Liver (tissue), 9 donors: ENCODE data around the gene RNF168. TPM values are rescaled to one million over a fixed set of nuclear protein-coding genes. Genes with fewer than 3 reads are reported as not detected.

ENCODE experiments used
- DNase-seq: peaks from one replicate; pipeline ENCODE4 v3.0.0-alpha.2; 2017; ENCODE audit warnings: low spot score
- H3K27ac ChIP-seq, 2 donors: one replicate each; pipeline ENCODE4 v1.7.0; 2013; ENCODE audit warnings: inconsistent platforms in 2 of 2, low read length in 2 of 2, control low read depth in 1 of 2, low read depth in 1 of 2, mild to moderate bottlenecking in 1 of 2
- H3K27me3 ChIP-seq, 4 donors: one replicate each; pipeline versions ENCODE4 v1.6.1 to v1.7.0; 2013; ENCODE audit warnings: low read length in 3 of 4, inconsistent platforms in 1 of 4, mild to moderate bottlenecking in 1 of 4, moderate library complexity in 1 of 4; ENCODE audit not compliant: control insufficient read depth in 4 of 4, insufficient read depth in 4 of 4
- H3K36me3 ChIP-seq, 4 donors: one replicate each; pipeline versions ENCODE4 v1.6.1 to v1.7.0; 2013; ENCODE audit warnings: low read length in 3 of 4, mild to moderate bottlenecking in 3 of 4, low read depth in 1 of 4, moderate library complexity in 1 of 4; ENCODE audit not compliant: control insufficient read depth in 4 of 4, insufficient read depth in 3 of 4
- H3K4me1 ChIP-seq, 4 donors: one replicate each; pipeline versions ENCODE4 v1.6.1 to v1.7.0; 2013; ENCODE audit warnings: low read length in 3 of 4, mild to moderate bottlenecking in 3 of 4, moderate library complexity in 1 of 4; ENCODE audit not compliant: control insufficient read depth in 4 of 4, insufficient read depth in 4 of 4
- H3K4me3 ChIP-seq, 3 donors: one replicate each; pipeline versions ENCODE4 v1.6.1 to v1.7.0; 2013; ENCODE audit warnings: low read length in 3 of 3, control low read depth in 1 of 3, low read depth in 1 of 3, mild to moderate bottlenecking in 1 of 3
- H3K9ac ChIP-seq, 2 donors: one replicate each; pipeline ENCODE4 v1.7.0; 2013; ENCODE audit warnings: low read length in 2 of 2, mild to moderate bottlenecking in 2 of 2, moderate library complexity in 2 of 2, control low read depth in 1 of 2, low read depth in 1 of 2
- H3K9me3 ChIP-seq, 4 donors: one replicate each; pipeline versions ENCODE4 v1.6.1 to v1.7.0; 2013; ENCODE audit warnings: low read length in 3 of 4; ENCODE audit not compliant: control insufficient read depth in 4 of 4
- EGR1 ChIP-seq, 2 donors: IDR thresholded peaks; 2 replicates each; pipeline ENCODE4 v1.6.1; 2016 to 2018; ENCODE audit warnings: antibody characterized with exemption in 2 of 2, low read depth in 2 of 2
- FOXA2 ChIP-seq: IDR thresholded peaks from 2 replicates; pipeline ENCODE4 v1.6.1; 2016; ENCODE audit warnings: antibody characterized with exemption
- HNF4A ChIP-seq, 2 donors: conservative IDR thresholded peaks; 2 replicates each; pipeline ENCODE4 v1.6.1; 2016; ENCODE audit warnings: antibody characterized with exemption in 2 of 2, mild to moderate bottlenecking in 2 of 2
- HNF4G ChIP-seq: IDR thresholded peaks from 2 replicates; pipeline ENCODE4 v1.6.1; 2016; ENCODE audit warnings: antibody characterized with exemption
- JUND ChIP-seq, 2 donors: IDR thresholded peaks; 2 replicates each; pipeline ENCODE4 v1.6.1; 2016; ENCODE audit warnings: antibody characterized with exemption in 2 of 2
- NR2F2 ChIP-seq: IDR thresholded peaks from 2 replicates; pipeline ENCODE4 v1.6.1; 2016; ENCODE audit warnings: antibody characterized with exemption
- RAD21 ChIP-seq, 2 donors: IDR thresholded peaks; 2 replicates each; pipeline ENCODE4 v1.6.1; 2016; ENCODE audit warnings: antibody characterized with exemption in 2 of 2, mild to moderate bottlenecking in 2 of 2
- RXRA ChIP-seq, 2 donors: IDR thresholded peaks; 2 replicates each; pipeline ENCODE4 v1.6.1; 2017 to 2018; ENCODE audit warnings: antibody characterized with exemption in 2 of 2, mild to moderate bottlenecking in 1 of 2
- SP1 ChIP-seq: IDR thresholded peaks from 2 replicates; pipeline ENCODE4 v1.6.1; 2018; ENCODE audit warnings: antibody characterized with exemption, mild to moderate bottlenecking
- TAF1 ChIP-seq: conservative IDR thresholded peaks from 2 replicates; pipeline ENCODE4 v1.6.1; 2016; ENCODE audit warnings: antibody characterized with exemption, mild to moderate bottlenecking
- YY1 ChIP-seq: IDR thresholded peaks from 2 replicates; pipeline ENCODE4 v1.6.1; 2016; ENCODE audit warnings: antibody characterized with exemption, mild to moderate bottlenecking
- WGBS: extraction: QIAGEN DNeasy Blood & Tissue Kit; methylation state at CpG from one replicate; pipeline ENCODE4 v1.1.7; 2013; 5-methylcytosine and 5-hydroxymethylcytosine counted together
- polyA plus RNA-seq, 2 donors: library from polyadenylated mRNA; stranded (reverse) in 1 of 2; unstranded in 1 of 2; fragments of 200-250 nt in 1 of 2; fragments of >200 nt in 1 of 2; fragmentation: Nextera tagmentation in 1 of 2; extraction: Ambion mirVana in 1 of 2; gene quantifications; one replicate each; pipeline versions ENCODE4 v1.2.1 to v1.2.3, GENCODE V29; 2013 to 2015
- total RNA-seq, 2 donors: library from RNA; depleted of rRNA; stranded (reverse); fragments of >200 nt; gene quantifications; one replicate each; pipeline ENCODE4 v1.2.3, GENCODE V29; 2014
- TF ChIP-seq, protein P1 (sequence below): fragments of 150-350 bp; IDR thresholded peaks from 2 replicates; pipeline ENCODE4 v1.5.1; 2017; ENCODE audit warnings: improper control_type of control experiment, low read depth, low read length; ENCODE audit not compliant: missing input control
- TF ChIP-seq, protein P2 (sequence below): IDR thresholded peaks from 2 replicates; pipeline ENCODE4 v1.6.1; 2016; ENCODE audit warnings: antibody characterized with exemption
- TF ChIP-seq, protein P3 (sequence below): IDR thresholded peaks from 2 replicates; pipeline ENCODE4 v1.6.1; 2016; ENCODE audit warnings: antibody characterized with exemption, mild to moderate bottlenecking
- donor health status: healthy.
- donor health status: healthy.
- donor health status: healthy.
- donor health status: healthy.
- donor health status: healthy.

Gene RNF168
- total and polyA plus RNA-seq, 4 donors: 3.4 to 10.0 (median 7.3) TPM

DNA sequence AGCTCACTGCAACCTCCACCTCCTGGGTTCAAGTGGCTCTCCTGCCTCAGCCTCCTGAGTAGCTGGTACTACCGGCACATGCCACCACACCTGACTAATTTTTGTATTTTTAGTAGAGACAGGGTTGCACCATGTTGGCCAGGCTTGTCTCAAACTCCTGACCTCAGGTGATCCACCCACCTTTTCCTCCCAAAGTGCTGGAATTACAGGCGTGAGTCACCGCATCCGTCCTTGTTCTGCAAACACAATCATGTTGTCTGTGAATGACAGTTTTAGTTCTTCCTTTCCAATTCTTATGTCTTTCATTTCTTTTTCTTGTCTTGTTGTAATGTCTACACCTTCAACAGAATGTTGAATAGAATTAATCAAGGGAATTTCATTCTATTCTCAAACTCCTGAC lies 27.9 kb upstream of the RNF168 start:
- no peak for TF ChIP-seq EGR1 (IDR thresholded peaks at IDR 0.05; ENCODE audit: low read depth in 2 of 2)
- no peak for TF ChIP-seq SP1
- TF ChIP-seq, protein P1, sequence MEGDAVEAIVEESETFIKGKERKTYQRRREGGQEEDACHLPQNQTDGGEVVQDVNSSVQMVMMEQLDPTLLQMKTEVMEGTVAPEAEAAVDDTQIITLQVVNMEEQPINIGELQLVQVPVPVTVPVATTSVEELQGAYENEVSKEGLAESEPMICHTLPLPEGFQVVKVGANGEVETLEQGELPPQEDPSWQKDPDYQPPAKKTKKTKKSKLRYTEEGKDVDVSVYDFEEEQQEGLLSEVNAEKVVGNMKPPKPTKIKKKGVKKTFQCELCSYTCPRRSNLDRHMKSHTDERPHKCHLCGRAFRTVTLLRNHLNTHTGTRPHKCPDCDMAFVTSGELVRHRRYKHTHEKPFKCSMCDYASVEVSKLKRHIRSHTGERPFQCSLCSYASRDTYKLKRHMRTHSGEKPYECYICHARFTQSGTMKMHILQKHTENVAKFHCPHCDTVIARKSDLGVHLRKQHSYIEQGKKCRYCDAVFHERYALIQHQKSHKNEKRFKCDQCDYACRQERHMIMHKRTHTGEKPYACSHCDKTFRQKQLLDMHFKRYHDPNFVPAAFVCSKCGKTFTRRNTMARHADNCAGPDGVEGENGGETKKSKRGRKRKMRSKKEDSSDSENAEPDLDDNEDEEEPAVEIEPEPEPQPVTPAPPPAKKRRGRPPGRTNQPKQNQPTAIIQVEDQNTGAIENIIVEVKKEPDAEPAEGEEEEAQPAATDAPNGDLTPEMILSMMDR: no peak
- no peak for TF ChIP-seq HNF4A (conservative IDR thresholded peaks at IDR 0.05)
- no peak for TF ChIP-seq FOXA2
- TF ChIP-seq RXRA (IDR thresholded peaks at IDR 0.05): no peak
- TF ChIP-seq, protein P2, sequence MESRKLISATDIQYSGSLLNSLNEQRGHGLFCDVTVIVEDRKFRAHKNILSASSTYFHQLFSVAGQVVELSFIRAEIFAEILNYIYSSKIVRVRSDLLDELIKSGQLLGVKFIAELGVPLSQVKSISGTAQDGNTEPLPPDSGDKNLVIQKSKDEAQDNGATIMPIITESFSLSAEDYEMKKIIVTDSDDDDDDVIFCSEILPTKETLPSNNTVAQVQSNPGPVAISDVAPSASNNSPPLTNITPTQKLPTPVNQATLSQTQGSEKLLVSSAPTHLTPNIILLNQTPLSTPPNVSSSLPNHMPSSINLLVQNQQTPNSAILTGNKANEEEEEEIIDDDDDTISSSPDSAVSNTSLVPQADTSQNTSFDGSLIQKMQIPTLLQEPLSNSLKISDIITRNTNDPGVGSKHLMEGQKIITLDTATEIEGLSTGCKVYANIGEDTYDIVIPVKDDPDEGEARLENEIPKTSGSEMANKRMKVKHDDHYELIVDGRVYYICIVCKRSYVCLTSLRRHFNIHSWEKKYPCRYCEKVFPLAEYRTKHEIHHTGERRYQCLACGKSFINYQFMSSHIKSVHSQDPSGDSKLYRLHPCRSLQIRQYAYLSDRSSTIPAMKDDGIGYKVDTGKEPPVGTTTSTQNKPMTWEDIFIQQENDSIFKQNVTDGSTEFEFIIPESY: no peak
- TF ChIP-seq, protein P3, sequence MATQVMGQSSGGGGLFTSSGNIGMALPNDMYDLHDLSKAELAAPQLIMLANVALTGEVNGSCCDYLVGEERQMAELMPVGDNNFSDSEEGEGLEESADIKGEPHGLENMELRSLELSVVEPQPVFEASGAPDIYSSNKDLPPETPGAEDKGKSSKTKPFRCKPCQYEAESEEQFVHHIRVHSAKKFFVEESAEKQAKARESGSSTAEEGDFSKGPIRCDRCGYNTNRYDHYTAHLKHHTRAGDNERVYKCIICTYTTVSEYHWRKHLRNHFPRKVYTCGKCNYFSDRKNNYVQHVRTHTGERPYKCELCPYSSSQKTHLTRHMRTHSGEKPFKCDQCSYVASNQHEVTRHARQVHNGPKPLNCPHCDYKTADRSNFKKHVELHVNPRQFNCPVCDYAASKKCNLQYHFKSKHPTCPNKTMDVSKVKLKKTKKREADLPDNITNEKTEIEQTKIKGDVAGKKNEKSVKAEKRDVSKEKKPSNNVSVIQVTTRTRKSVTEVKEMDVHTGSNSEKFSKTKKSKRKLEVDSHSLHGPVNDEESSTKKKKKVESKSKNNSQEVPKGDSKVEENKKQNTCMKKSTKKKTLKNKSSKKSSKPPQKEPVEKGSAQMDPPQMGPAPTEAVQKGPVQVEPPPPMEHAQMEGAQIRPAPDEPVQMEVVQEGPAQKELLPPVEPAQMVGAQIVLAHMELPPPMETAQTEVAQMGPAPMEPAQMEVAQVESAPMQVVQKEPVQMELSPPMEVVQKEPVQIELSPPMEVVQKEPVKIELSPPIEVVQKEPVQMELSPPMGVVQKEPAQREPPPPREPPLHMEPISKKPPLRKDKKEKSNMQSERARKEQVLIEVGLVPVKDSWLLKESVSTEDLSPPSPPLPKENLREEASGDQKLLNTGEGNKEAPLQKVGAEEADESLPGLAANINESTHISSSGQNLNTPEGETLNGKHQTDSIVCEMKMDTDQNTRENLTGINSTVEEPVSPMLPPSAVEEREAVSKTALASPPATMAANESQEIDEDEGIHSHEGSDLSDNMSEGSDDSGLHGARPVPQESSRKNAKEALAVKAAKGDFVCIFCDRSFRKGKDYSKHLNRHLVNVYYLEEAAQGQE: no peak
- TF ChIP-seq NR2F2: no peak
- no peak for TF ChIP-seq HNF4G
- TF ChIP-seq JUND (IDR thresholded peaks at IDR 0.05): no peak
- no peaks in the 10 kb centered on the region for H3K36me3 ChIP-seq

DNA sequence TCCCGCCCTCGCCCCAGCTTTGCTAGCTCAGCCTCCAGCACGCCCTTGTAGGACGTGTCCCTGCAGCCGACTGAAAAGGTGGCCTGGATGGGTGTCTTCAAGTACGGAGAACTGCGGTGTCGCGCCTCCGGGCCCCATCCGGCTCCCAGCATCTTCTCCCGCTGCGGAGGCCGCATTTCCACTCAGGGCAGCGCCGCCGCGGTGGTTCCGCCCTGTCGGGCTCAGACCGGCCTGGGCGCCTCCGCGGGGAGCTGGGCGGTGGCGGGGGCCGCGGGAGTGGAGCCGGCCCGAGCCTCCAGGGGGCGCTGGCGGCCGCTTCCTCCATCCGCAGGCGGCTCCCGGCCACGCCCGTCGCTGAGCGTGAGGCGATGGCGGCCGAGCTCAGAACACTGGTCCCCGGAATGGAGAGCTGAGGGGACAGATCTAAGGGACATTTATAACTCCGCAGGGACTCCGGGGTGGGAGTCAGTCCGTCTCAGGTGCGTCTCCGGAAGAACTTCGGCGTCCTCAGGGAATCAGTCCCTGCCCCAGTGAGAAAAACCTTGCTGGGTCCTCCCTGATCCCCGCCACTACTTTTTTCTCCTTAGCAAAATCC lies 25.2 kb upstream of the RNF168 start:
- 6% methylated on average over 52 of the region's 52 CpGs for WGBS
- Histone ChIP-seq H3K4me1 (peaks cover 0 to 5% (median under 1%) of the 10 kb centered on the region in 4 donors), H3K36me3 (no peaks in the 10 kb centered on the region), H3K27ac (no peak overlapping the region), H3K9ac (no peak overlapping the region), H3K27me3 (no peaks in the 10 kb centered on the region), H3K9me3 (peaks cover 0 to 3% (median under 1%) of the 10 kb centered on the region in 4 donors), H3K4me3 (peak overlapping the region in 1 of 3 donors; percentile 46)
- DNase-seq: peak; percentile 89
- TF ChIP-seq, protein P1: peak; percentile 49
- TF ChIP-seq YY1 (peak; percentile 40), TAF1 (no peak), JUND (IDR thresholded peaks at IDR 0.05) (no peak), NR2F2 (no peak), RAD21 (IDR thresholded peaks at IDR 0.05) (peak in 1 of 2 donors; percentile 53)
- TF ChIP-seq, protein P2: no peak

More for the DNA sequence above, 27.9 kb upstream of the RNF168 start:
- Histone ChIP-seq H3K9me3 (peaks cover 0 to 3% (median under 1%) of the 10 kb centered on the region in 4 donors), H3K27me3 (no peaks in the 10 kb centered on the region), H3K4me1 (peaks cover 0 to 5% (median under 1%) of the 10 kb centered on the region in 4 donors), H3K4me3 (no peak overlapping the region), H3K27ac (no peak overlapping the region), H3K9ac (no peak overlapping the region)
- no peak for DNase-seq
- 85% methylated on average over 4 of the region's 4 CpGs for WGBS
